HepG2 (cell line): Measurements from ENCODE around the gene NET1. TPM values are rescaled to one million over a fixed set of nuclear protein-coding genes. Genes with fewer than 3 reads are reported as not detected.

ENCODE experiments used
- DRAP1 ChIP-seq: IDR thresholded peaks from 2 replicates; pipeline ENCODE4 v1.6.1; 2016; ENCODE audit warnings: missing genetic modification reagents, missing compliant biosample characterization
- GZF1 ChIP-seq: sonication (generic); formaldehyde crosslinking; IDR thresholded peaks from 2 replicates; pipeline ENCODE4 v1.5.1; 2020; ENCODE audit warnings: mild to moderate bottlenecking, missing genetic modification reagents
- HDAC6 ChIP-seq: fragments of 200-600 bp; sonication (generic); IDR thresholded peaks from 2 replicates; pipeline ENCODE4 v1.7.0; 2017; ENCODE audit warnings: mild to moderate bottlenecking, antibody characterized with exemption, low read length, low read depth
- HOXD1 ChIP-seq: sonication (generic); formaldehyde crosslinking; IDR thresholded peaks from 2 replicates; pipeline ENCODE4 v1.5.0; 2020; ENCODE audit warnings: missing genetic modification reagents
- KDM6A ChIP-seq: IDR thresholded peaks from 2 replicates; pipeline ENCODE4 v1.6.1; 2016; ENCODE audit warnings: low read depth
- PHF5A ChIP-seq: IDR thresholded peaks from one replicate; pipeline ENCODE4 v1.6.1; 2018; ENCODE audit warnings: low read depth, missing genetic modification reagents; ENCODE audit not compliant: unreplicated experiment
- PPARG ChIP-seq: conservative IDR thresholded peaks from 2 replicates; pipeline ENCODE4 v1.6.1; 2016; ENCODE audit warnings: missing biosample characterization, missing genetic modification reagents
- SALL1 ChIP-seq: sonication (generic); formaldehyde crosslinking; IDR thresholded peaks from 2 replicates; pipeline ENCODE4 v1.8.0; 2022; ENCODE audit warnings: mild to moderate bottlenecking, missing genetic modification reagents
- SMAD1 ChIP-seq: sonication (generic); formaldehyde crosslinking; IDR thresholded peaks from 2 replicates; pipeline ENCODE4 v1.4.0; 2020; ENCODE audit warnings: missing genetic modification reagents, low read depth, mild to moderate bottlenecking, borderline replicate concordance
- YEATS2 ChIP-seq: sonication (generic); formaldehyde crosslinking; IDR thresholded peaks from 2 replicates; pipeline ENCODE4 v1.4.0; 2020; ENCODE audit warnings: missing genetic modification reagents, borderline replicate concordance
- ZBTB44 ChIP-seq: sonication (generic); formaldehyde crosslinking; IDR thresholded peaks from 2 replicates; pipeline ENCODE4 v1.4.0; 2020; ENCODE audit warnings: missing genetic modification reagents
- ZFP1 ChIP-seq: IDR thresholded peaks from 2 replicates; pipeline ENCODE4 v1.6.1; 2016
- ZFP90 ChIP-seq: sonication (generic); formaldehyde crosslinking; IDR thresholded peaks from 2 replicates; pipeline ENCODE4 v1.8.0; 2022; ENCODE audit warnings: missing genetic modification reagents, mild to moderate bottlenecking, inconsistent platforms, borderline replicate concordance
- ZNF235 ChIP-seq: sonication (generic); formaldehyde crosslinking; IDR thresholded peaks from 2 replicates; pipeline ENCODE4 v1.8.1; 2023; ENCODE audit warnings: mild to moderate bottlenecking, missing genetic modification reagents, borderline replicate concordance
- polyA plus RNA-seq, 8 experiments: library from polyadenylated mRNA; depleted of rRNA in 3 of 8; stranded (reverse) in 7 of 8; unstranded in 1 of 8; fragments of >200 nt; fragmentation: Illumina TruSeq in 4 of 8; extraction: Trizol in 4 of 8; gene quantifications; 2 replicates each; pipeline versions ENCODE4 v1.2.1 to v1.2.3, GENCODE V29; 2011 to 2016; ENCODE audit warnings: low read depth in 4 of 8, missing spikeins in 1 of 8, mixed read lengths in 1 of 8; ENCODE audit not compliant: insufficient read depth in 1 of 8
- total RNA-seq, 5 experiments: library from RNA; depleted of rRNA; stranded (reverse); fragments of >200 nt; fragmentation: Illumina TruSeq; extraction: Trizol; gene quantifications; 2 replicates each; pipeline ENCODE4 v1.2.3, GENCODE V29; 2016; ENCODE audit warnings: low read depth in 1 of 5
- TF ChIP-seq, protein P1 (sequence below): sonication (generic); formaldehyde crosslinking; IDR thresholded peaks from 2 replicates; pipeline ENCODE4 v1.5.1; 2020; ENCODE audit warnings: missing genetic modification reagents, mild to moderate bottlenecking, borderline replicate concordance
- TF ChIP-seq, protein P2 (sequence below): sonication (generic); formaldehyde crosslinking; IDR thresholded peaks from 2 replicates; pipeline ENCODE4 v1.5.1; 2020; ENCODE audit warnings: mild to moderate bottlenecking, missing genetic modification reagents

Gene NET1
- total and polyA plus RNA-seq, 2 of the 13 experiments (the other 11 are each of a cell fraction or from before 2014, with no cell fraction given) = 48.1 to 65.8 TPM

DNA sequence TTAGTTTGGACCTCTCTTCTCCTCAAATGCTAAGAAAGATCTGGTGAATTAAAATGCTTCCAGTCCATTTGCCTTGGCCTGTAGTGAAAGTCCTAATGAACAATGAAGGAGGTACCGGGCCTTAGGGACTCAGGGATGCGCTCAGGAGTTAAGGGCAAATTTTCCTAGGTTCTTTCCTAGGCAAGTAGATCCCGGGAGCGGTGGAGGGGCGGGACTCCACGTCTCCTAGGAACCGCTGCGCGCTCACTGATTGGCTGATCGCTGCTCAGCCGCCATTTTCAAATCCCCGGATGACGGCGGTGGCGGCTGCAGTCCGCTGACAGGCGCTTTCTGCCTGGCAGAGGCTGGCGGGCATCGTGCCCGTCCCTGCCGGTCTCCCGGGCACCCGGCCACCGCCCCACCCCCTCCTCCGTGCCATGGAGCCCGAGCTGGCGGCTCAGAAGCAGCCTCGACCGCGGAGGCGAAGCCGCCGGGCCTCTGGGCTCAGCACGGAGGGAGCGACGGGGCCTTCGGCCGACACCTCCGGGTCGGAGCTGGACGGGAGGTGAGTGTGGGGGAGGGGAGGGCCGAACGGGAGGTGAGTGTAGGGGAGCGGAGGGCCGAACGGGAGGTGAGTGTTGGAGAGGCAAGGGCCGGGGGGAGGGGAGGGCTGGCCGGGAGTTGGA lies at the start of gene NET1 (continued):
- TF ChIP-seq, protein P1, sequence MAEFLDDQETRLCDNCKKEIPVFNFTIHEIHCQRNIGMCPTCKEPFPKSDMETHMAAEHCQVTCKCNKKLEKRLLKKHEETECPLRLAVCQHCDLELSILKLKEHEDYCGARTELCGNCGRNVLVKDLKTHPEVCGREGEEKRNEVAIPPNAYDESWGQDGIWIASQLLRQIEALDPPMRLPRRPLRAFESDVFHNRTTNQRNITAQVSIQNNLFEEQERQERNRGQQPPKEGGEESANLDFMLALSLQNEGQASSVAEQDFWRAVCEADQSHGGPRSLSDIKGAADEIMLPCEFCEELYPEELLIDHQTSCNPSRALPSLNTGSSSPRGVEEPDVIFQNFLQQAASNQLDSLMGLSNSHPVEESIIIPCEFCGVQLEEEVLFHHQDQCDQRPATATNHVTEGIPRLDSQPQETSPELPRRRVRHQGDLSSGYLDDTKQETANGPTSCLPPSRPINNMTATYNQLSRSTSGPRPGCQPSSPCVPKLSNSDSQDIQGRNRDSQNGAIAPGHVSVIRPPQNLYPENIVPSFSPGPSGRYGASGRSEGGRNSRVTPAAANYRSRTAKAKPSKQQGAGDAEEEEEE = no peak
- TF ChIP-seq ZBTB44 (CRISPR knock-in tag) (no peak), SALL1 (CRISPR knock-in tag) (peak; percentile 54; the same call in 1 of the 2 replicates), ZFP90 (CRISPR knock-in tag) (no peak; the same call in 1 of the 2 replicates), PPARG (0 out of 2 replicates have a peak, but pooled peaks have one; percentile 10), HDAC6 (no peak), YEATS2 (no peak; the same call in 1 of the 2 replicates), KDM6A (CRISPR knock-in tag) (no peak), DRAP1 (no peak), HOXD1 (CRISPR knock-in tag) (0 out of 2 replicates have a peak, but pooled peaks have one; percentile 24), ZNF235 (no peak), PHF5A (no peak), SMAD1 (no peak), ZFP1 (CRISPR knock-in tag) (no peak), GZF1 (CRISPR knock-in tag) (no peak)
- TF ChIP-seq, protein P2, sequence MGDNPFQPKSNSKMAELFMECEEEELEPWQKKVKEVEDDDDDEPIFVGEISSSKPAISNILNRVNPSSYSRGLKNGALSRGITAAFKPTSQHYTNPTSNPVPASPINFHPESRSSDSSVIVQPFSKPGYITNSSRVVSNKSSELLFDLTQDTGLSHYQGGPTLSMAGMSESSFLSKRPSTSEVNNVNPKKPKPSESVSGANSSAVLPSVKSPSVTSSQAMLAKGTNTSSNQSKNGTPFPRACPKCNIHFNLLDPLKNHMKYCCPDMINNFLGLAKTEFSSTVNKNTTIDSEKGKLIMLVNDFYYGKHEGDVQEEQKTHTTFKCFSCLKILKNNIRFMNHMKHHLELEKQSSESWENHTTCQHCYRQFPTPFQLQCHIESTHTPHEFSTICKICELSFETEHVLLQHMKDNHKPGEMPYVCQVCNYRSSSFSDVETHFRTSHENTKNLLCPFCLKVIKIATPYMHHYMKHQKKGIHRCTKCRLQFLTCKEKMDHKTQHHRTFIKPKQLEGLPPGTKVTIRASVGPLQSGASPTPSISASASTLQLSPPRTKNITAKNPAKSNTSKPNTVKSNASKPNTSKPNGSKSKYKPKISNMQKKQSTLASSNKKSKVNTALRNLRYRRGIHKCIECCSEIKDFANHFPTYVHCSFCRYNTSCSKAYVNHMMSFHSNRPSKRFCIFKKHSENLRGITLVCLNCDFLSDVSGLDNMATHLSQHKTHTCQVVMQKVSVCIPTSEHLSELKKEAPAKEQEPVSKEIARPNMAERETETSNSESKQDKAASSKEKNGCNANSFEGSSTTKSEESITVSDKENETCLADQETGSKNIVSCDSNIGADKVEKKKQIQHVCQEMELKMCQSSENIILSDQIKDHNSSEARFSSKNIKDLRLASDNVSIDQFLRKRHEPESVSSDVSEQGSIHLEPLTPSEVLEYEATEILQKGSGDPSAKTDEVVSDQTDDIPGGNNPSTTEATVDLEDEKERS (CRISPR knock-in tag) = no peak
